Loucy (cell line): ENCODE measurements around the gene IKBIP.

Experiments
- CTCF ChIP-seq: fragments of 200-600 bp; sonication (generic); conservative IDR thresholded peaks from 2 replicates; pipeline ENCODE4 v1.5.1; 2014; ENCODE audit warnings: mild to moderate bottlenecking, antibody characterized with exemption, low read length
- EZH2phosphoT487 ChIP-seq: fragments of 200-600 bp; IDR thresholded peaks from 2 replicates; pipeline ENCODE4 v1.6.1; 2018; ENCODE audit warnings: antibody characterized with exemption, mild to moderate bottlenecking, moderate library complexity, borderline replicate concordance

GRCh38 chr12:98579835-98580234 is 64.8 kb downstream of the IKBIP start:
- no peak for TF ChIP-seq CTCF
- no peak for TF ChIP-seq EZH2phosphoT487
